Keratinocyte (primary cell): ENCODE results near the gene PCDH9.

Source experiments
- CTCF ChIP-seq, 3 experiments: IDR thresholded peaks in 1 of 3; conservative IDR thresholded peaks in 1 of 3; optimal IDR thresholded peaks in 1 of 3; 2 replicates in 2 of 3; 3 replicates in 1 of 3; pipeline versions ENCODE3 to v1.5.1; 2011; ENCODE audit warnings: low read length in 3 of 3, mild to moderate bottlenecking in 3 of 3, moderate library complexity in 2 of 3, control low read depth in 1 of 3, inconsistent platforms in 1 of 3; ENCODE audit not compliant: insufficient read depth in 2 of 3; ENCODE audit errors: extremely low read depth in 1 of 3
- EZH2 ChIP-seq: IDR thresholded peaks from one replicate; pipeline ENCODE4 v1.6.1; 2012; ENCODE audit warnings: inconsistent platforms, mild to moderate bottlenecking, low read length, moderate library complexity

DNA sequence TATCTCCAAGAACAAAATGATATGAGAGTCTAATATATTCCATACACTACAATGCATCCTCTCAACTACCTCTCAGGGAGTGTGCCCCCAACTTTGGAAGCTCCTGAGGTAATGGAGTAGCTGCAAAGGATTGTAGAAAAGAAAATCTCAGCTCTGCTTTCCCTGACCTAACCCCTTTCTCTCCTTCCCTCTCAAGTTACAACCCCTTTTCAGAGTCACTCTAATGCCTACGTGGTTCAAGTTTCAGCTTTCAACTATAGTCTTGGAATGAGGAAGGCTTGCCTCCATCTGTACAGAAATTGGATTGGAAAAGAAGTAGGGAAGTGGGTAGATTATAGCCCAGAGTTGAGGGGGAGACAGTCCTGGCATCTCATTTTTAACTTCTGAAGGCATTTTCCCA, 256.0 kb downstream of the PCDH9 start:
- TF ChIP-seq EZH2 (no peak), CTCF (optimal IDR thresholded peaks at IDR 0.05 in 1 of 3, IDR thresholded peaks at IDR 0.05 in 1 of 3, conservative IDR thresholded peaks at IDR 0.05 in 1 of 3; ENCODE audit: extremely low read depth in 1 of 3, insufficient read depth in 2 of 3, low read length in 3 of 3) (no peak)
